ENCODE results near the gene PHLDB2. TPM values are rescaled to one million over a fixed set of nuclear protein-coding genes. Genes with fewer than 3 reads are reported as not detected.

The PHLDB2 gene
- total RNA-seq, 2 experiments from 2014 or later: 5.8 to 6.0 TPM

DNA sequence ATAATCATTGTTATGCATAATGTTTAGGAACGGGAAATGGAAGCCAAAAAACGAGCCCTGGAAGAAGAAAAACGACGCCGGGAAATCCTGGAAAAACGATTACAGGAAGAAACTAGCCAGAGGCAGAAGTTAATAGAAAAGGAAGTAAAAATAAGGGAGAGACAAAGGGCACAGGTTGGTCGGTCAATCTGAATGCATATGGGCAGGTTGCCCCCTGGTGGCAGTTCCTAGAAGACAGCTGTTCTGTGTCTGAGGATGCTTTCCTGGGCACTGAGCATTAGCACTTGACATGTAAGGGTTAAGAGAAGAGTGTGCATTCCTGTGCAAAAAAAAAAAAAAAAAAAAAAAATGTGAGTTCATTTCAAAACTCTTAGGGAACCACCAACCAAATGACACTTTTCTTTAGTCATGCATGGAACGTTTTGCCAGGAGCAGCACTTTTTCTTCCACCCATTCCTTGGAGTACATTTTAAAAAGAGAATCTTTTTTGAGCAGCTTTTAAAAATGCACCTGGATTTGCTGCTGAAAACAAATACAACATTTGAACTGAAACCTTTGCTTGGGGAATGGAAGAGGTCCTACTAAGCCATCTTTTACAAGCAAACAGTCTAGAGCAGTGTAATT is 108.7 kb downstream of the PHLDB2 start:
- DNase-seq: peak; percentile 62 to 88 (median 72)
- H3K36me3 ChIP-seq (ENCODE audit: insufficient read depth, low read length): no peaks in the 10 kb centered on the region
- H3K9me3 ChIP-seq (ENCODE audit: control insufficient read depth in 1 of 2, insufficient read depth in 1 of 2, low read length in 2 of 2): no peaks in the 10 kb centered on the region
- no peak overlapping the region for H3K27ac Mint-ChIP-seq
- peak; percentile 97 for ATAC-seq (ENCODE audit: poor library complexity)
- POLR2A ChIA-PET: interaction anchor here (0.9 to 6.3 kb wide), 5 partner anchors 10 to 299 kb away, joined by 3 to 32 read pairs (median 6); partner anchors contain the start of gene ABHD10
- TF ChIP-seq CTCF (IDR thresholded peaks at IDR 0.05): peak; percentile 96
- peaks cover 5% of the 10 kb centered on the region for H3K4me1 Mint-ChIP-seq (ENCODE audit: low read depth)
- no peaks in the 10 kb centered on the region for H3K9me3 Mint-ChIP-seq
- no peaks in the 10 kb centered on the region for H3K36me3 Mint-ChIP-seq (ENCODE audit: low read depth)
- CTCF ChIA-PET: interaction anchor here (0.6 to 3.1 kb wide), 15 partner anchors 10 to 352 kb away, joined by 3 to 40 read pairs (median 4); partner anchors contain the start of gene ABHD10
- H3K4me1 ChIP-seq (ENCODE audit: insufficient read depth, low read length): no peaks in the 10 kb centered on the region
- no peak overlapping the region for H3K4me3 Mint-ChIP-seq
- no peak overlapping the region for H3K4me3 ChIP-seq (ENCODE audit: low read length)
- no peak overlapping the region for H3K27ac ChIP-seq (ENCODE audit: low read depth in 1 of 2, low read length in 2 of 2)
- H3K27me3 Mint-ChIP-seq: no peaks in the 10 kb centered on the region
- H3K27me3 ChIP-seq (ENCODE audit: control insufficient read depth in 1 of 2, insufficient read depth in 2 of 2, low read length in 2 of 2): no peaks in the 10 kb centered on the region
- intact Hi-C loops (cut with DNase I, micrococcal nuclease): loop anchor here (1.0 to 2.0 kb wide), 3 partner anchors 250 to 299 kb away; no protein-coding TSS in a partner anchor

- no peaks in the 10 kb centered on the region for H3K36me3 ChIP-seq (ENCODE audit: insufficient read depth, low read length)
- no peak overlapping the region for H3K4me3 Mint-ChIP-seq
- H3K4me1 Mint-ChIP-seq (ENCODE audit: low read depth): peaks cover 5% of the 10 kb centered on the region
- no peak for TF ChIP-seq CTCF (IDR thresholded peaks at IDR 0.05)
- H3K27me3 Mint-ChIP-seq: no peaks in the 10 kb centered on the region
- no peaks in the 10 kb centered on the region for H3K9me3 ChIP-seq (ENCODE audit: control insufficient read depth in 1 of 2, insufficient read depth in 1 of 2, low read length in 2 of 2)
- no peaks in the 10 kb centered on the region for H3K9me3 Mint-ChIP-seq
- POLR2A ChIA-PET: interaction anchor here (0.9 to 6.3 kb wide), 5 partner anchors 9 to 299 kb away, joined by 3 to 32 read pairs (median 6); partner anchors contain the start of gene ABHD10
- no peaks in the 10 kb centered on the region for H3K36me3 Mint-ChIP-seq (ENCODE audit: low read depth)
- no peaks in the 10 kb centered on the region for H3K4me1 ChIP-seq (ENCODE audit: insufficient read depth, low read length)
- intact Hi-C loops (cut with DNase I, micrococcal nuclease): loop anchor here in 1 of 2 experiments (1.0 kb wide), 1 partner anchor 251 kb away; no protein-coding TSS in a partner anchor
- no peak overlapping the region for H3K27ac Mint-ChIP-seq
- no peak overlapping the region for H3K4me3 ChIP-seq (ENCODE audit: low read length)
- H3K27ac ChIP-seq (ENCODE audit: low read depth in 1 of 2, low read length in 2 of 2): no peak overlapping the region
- H3K27me3 ChIP-seq (ENCODE audit: control insufficient read depth in 1 of 2, insufficient read depth in 2 of 2, low read length in 2 of 2): no peaks in the 10 kb centered on the region
- DNase-seq (no peak), ATAC-seq (ENCODE audit: poor library complexity) (no peak)
- CTCF ChIA-PET: interaction anchor here (0.6 to 3.1 kb wide), 12 partner anchors 9 to 352 kb away, joined by 3 to 40 read pairs (median 6); partner anchors contain the start of gene ABHD10
Measured at GRCh38 chr3:111968319-111969054, 109.4 kb downstream of the PHLDB2 start.

DNA sequence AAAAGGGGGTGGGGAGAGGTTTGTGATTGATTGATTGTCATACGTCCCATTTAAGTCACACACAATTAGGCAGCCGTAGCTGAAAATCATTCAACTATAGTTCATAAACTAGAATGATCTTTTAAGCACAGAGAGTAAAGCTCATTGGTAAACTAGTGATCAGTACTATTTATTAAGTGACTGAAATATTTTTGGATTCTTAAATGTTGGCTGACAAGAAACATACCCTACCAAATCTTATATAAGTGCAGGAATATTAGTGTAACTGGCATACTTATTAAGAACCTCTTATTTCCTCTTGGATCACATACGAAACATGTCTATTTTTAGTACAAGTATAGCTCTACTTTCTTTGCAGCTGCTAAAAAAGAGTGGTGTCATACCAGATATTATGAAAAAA is 111.3 kb downstream of the PHLDB2 start:
- Mint-ChIP-seq H3K27me3 (no peaks in the 10 kb centered on the region), H3K4me3 (no peak overlapping the region), H3K4me1 (ENCODE audit: low read depth) (peaks cover 5% of the 10 kb centered on the region), H3K36me3 (ENCODE audit: low read depth) (no peaks in the 10 kb centered on the region), H3K9me3 (no peaks in the 10 kb centered on the region), H3K27ac (no peak overlapping the region)
- intact Hi-C loops (cut with DNase I, micrococcal nuclease): loop anchor here in 1 of 2 experiments (10.0 kb wide), 1 partner anchor 896 kb away; the partner anchor contains the start of gene NECTIN3
- DNase-seq: no peak
- CTCF ChIA-PET: interaction anchor here (0.7 kb wide), 2 partner anchors 253 to 301 kb away, joined by 3 read pairs; no protein-coding TSS in a partner anchor
- POLR2A ChIA-PET: interaction anchor here (1.1 to 6.3 kb wide), 3 partner anchors 9 to 301 kb away, joined by 3 to 32 read pairs (median 3); partner anchors contain the start of gene ABHD10
- H3K27me3 ChIP-seq (ENCODE audit: control insufficient read depth in 1 of 2, insufficient read depth in 2 of 2, low read length in 2 of 2): no peaks in the 10 kb centered on the region
- H3K9me3 ChIP-seq (ENCODE audit: control insufficient read depth in 1 of 2, insufficient read depth in 1 of 2, low read length in 2 of 2): no peaks in the 10 kb centered on the region
- no peak for TF ChIP-seq CTCF (IDR thresholded peaks at IDR 0.05)
- no peak for ATAC-seq (ENCODE audit: poor library complexity)
- no peak overlapping the region for H3K4me3 ChIP-seq (ENCODE audit: low read length)
- H3K4me1 ChIP-seq (ENCODE audit: insufficient read depth, low read length): no peaks in the 10 kb centered on the region
- H3K36me3 ChIP-seq (ENCODE audit: insufficient read depth, low read length): no peaks in the 10 kb centered on the region
- no peak overlapping the region for H3K27ac ChIP-seq (ENCODE audit: low read depth in 1 of 2, low read length in 2 of 2)
